Right lobe of liver (tissue), 6 donors: ENCODE data around the gene PALMD. TPM values are rescaled to one million over a fixed set of nuclear protein-coding genes. Genes with fewer than 3 reads are reported as not detected.
A peak's percentile ranks its signal among the peaks of the same experiment; 100 is the strongest.

Source experiments
- ATAC-seq, 4 donors: fragments of 200-7000 bp; cut with Tn5 transposase; one replicate each; pipeline ENCODE4 v1.9.1; 2020; ENCODE audit warnings: mild to moderate bottlenecking in 4 of 4, moderate library complexity in 4 of 4
- DNase-seq, 3 donors: peaks; one replicate each; pipeline ENCODE4 v3.0.0-alpha.2; 2020
- H3K27ac ChIP-seq, 3 donors: fragments of 200-600 bp; one replicate each; pipeline ENCODE4 v1.8.0; 2022
- H3K27me3 ChIP-seq, 2 donors: fragments of 200-600 bp; one replicate each; pipeline ENCODE4 v1.8.0; 2022
- H3K36me3 ChIP-seq, 4 donors: fragments of 200-600 bp; sonication (generic) in 1 of 4; one replicate each; pipeline versions ENCODE4 v1.5.1 to v1.8.0; 2017 to 2022; ENCODE audit warnings: control low read depth in 1 of 4
- H3K4me1 ChIP-seq, 4 donors: fragments of 200-600 bp; sonication (generic) in 1 of 4; one replicate each; pipeline versions ENCODE4 v1.5.1 to v1.8.0; 2017 to 2022; ENCODE audit warnings: control low read depth in 1 of 4
- H3K4me3 ChIP-seq, 3 donors: fragments of 200-600 bp; one replicate each; pipeline ENCODE4 v1.8.0; 2022
- H3K9me3 ChIP-seq, 4 donors: fragments of 200-600 bp; sonication (generic) in 1 of 4; one replicate each; pipeline versions ENCODE4 v1.5.1 to v1.8.0; 2017 to 2022; ENCODE audit warnings: control low read depth in 1 of 4
- POLR2A ChIP-seq: fragments of 450-650 bp; IDR thresholded peaks from one replicate; pipeline ENCODE4 v1.6.1; 2017; ENCODE audit warnings: antibody characterized with exemption, mild to moderate bottlenecking
- WGBS: methylation state at CpG from one replicate; pipeline ENCODE4 v1.1.6; 2018; ENCODE audit warnings: low coverage, low lambda C conversion rate; ENCODE audit not compliant: insufficient coverage; ENCODE audit errors: missing lambda C conversion rate; 5-methylcytosine and 5-hydroxymethylcytosine counted together
- intact Hi-C, 2 donors: fragments of 100-400 bp; cut with DNase I; formaldehyde crosslinking; loops; one replicate each; pipeline versions ENCODE4 v1.11.2 to v1.14.1; 2022
- long read RNA-seq: library from polyadenylated mRNA; unstranded; transcript quantifications from one replicate; pipeline ENCODE4 v2.0.0, GENCODE V29; 2019
- total RNA-seq, 6 experiments: library from RNA; depleted of rRNA in 2 of 6; stranded (reverse); fragments of >200 nt in 2 of 6; fragmentation: NEBNext Ultra II Directional in 3 of 6; extraction: Animal tissue kit (Norgen Biotek cat#: 25700) in 3 of 6; gene quantifications; one replicate each; pipeline versions ENCODE4 v1.1.0 to v1.2.4, GENCODE V29; 2016 to 2023
- TF ChIP-seq, protein P1 (sequence below), 4 donors: fragments of 200-600 bp in 3 of 4; fragments of 450-650 bp in 1 of 4; IDR thresholded peaks; one replicate each; pipeline versions ENCODE4 v1.5.1 to v1.8.0; 2016 to 2022; ENCODE audit warnings: antibody characterized with exemption in 4 of 4, mild to moderate bottlenecking in 2 of 4
- donor health status: DM: no; HTN: yes; CAD: no.
- donor health status: DM: no; HTN: no; CAD: no.
- donor health status: DM: no; HTN: no; CAD: no.
- donor health status: DM: no; HTN: yes; CAD: no.
- donor health status: DM: no; HTN: yes; CAD: no.

PALMD gene, protein sequence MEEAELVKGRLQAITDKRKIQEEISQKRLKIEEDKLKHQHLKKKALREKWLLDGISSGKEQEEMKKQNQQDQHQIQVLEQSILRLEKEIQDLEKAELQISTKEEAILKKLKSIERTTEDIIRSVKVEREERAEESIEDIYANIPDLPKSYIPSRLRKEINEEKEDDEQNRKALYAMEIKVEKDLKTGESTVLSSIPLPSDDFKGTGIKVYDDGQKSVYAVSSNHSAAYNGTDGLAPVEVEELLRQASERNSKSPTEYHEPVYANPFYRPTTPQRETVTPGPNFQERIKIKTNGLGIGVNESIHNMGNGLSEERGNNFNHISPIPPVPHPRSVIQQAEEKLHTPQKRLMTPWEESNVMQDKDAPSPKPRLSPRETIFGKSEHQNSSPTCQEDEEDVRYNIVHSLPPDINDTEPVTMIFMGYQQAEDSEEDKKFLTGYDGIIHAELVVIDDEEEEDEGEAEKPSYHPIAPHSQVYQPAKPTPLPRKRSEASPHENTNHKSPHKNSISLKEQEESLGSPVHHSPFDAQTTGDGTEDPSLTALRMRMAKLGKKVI
- total RNA-seq: 10 to 100 TPM; 15.0 to 21.1 (median 18.2) TPM
- long read RNA-seq, partial matches to known transcripts: 10 of 13 reads
- long read RNA-seq, other reads (novel, unspliced or antisense): 1 of 13 reads

DNA sequence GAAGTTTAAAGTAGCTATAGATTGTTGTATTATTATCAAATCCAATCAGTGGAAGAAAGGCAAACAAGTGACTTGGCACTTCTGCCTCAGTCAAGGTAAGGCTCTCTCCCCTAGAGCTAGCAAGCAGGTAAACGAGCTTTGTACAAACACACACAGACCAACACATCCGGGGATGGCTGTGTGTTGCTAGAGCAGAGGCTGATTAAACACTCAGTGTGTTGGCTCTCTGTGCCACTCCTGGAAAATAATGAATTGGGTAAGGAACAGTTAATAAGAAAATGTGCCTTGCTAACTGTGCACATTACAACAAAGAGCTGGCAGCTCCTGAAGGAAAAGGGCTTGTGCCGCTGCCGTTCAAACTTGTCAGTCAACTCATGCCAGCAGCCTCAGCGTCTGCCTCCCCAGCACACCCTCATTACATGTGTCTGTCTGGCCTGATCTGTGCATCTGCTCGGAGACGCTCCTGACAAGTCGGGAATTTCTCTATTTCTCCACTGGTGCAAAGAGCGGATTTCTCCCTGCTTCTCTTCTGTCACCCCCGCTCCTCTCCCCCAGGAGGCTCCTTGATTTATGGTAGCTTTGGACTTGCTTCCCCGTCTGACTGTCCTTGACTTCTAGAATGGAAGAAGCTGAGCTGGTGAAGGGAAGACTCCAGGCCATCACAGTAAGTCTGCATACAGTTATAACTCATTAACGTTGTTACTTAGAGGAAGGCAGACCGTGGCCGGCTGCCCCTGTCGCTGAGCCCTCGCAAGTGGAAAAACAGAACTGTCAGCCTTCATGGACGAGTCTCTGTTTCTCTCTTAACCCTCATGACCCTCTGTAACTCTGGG lies at the start of gene PALMD:
Gene PALMD (plus strand): TSS at position 415 of the 833 bp plus-strand sequence. CDS start 205 bp downstream, at position 620.
- peaks cover 0 to 34% (median 11%) of the 10 kb centered on the region in 4 donors for H3K4me1 ChIP-seq
- intact Hi-C loops: no loop called here
- no peaks in the 10 kb centered on the region for H3K9me3 ChIP-seq
- TF ChIP-seq, protein P1, sequence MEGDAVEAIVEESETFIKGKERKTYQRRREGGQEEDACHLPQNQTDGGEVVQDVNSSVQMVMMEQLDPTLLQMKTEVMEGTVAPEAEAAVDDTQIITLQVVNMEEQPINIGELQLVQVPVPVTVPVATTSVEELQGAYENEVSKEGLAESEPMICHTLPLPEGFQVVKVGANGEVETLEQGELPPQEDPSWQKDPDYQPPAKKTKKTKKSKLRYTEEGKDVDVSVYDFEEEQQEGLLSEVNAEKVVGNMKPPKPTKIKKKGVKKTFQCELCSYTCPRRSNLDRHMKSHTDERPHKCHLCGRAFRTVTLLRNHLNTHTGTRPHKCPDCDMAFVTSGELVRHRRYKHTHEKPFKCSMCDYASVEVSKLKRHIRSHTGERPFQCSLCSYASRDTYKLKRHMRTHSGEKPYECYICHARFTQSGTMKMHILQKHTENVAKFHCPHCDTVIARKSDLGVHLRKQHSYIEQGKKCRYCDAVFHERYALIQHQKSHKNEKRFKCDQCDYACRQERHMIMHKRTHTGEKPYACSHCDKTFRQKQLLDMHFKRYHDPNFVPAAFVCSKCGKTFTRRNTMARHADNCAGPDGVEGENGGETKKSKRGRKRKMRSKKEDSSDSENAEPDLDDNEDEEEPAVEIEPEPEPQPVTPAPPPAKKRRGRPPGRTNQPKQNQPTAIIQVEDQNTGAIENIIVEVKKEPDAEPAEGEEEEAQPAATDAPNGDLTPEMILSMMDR (IDR thresholded peaks at IDR 0.05): no peak
- TF ChIP-seq POLR2A: peak; percentile 74
- H3K4me3 ChIP-seq: peak within 1 kb of the TSS; percentile 43 to 61 (median 58)
- no peaks in the 10 kb centered on the region for H3K36me3 ChIP-seq
- peak within 1 kb of the TSS; percentile 79 to 87 (median 86) for H3K27ac ChIP-seq
- 5% methylated on average over 15 of the region's 17 CpGs for WGBS
- H3K27me3 ChIP-seq: no peaks in the 10 kb centered on the region
- DNase-seq: peak; percentile 56 to 75 (median 72)
- ATAC-seq: peak; percentile 63 to 81 (median 74)

DNA sequence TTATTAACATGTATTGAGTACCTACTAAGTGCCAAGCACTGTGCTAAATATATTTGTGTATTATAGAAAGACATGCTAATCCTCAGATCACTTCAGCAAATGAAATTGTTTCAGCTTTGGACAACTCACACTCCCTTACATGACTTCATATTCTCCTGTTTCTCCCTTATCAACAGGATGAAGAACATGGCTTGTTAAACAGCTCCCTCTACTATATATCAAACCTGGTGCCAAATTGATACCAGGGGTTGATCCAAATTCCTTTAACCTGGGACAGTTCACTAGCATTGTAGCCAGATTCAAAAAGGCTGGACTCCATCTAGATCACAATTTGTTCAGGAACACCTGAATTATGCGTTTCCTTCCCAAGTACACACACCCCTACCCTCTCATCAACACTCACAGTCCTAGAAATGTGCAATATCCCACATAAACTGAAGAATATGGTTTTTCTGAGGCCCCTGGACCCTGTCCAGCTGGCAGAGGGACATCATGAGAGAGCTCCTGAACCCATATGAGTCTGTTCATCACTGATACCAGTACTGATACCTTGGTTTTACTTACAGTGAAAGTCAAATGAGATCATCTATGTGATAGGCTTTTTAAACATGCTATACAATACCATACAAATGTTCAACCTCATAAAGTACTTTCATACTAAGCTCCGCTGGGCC lies 47.0 kb upstream of the PALMD start:
- Histone ChIP-seq H3K9me3 (no peaks in the 10 kb centered on the region), H3K4me3 (no peak overlapping the region), H3K27me3 (no peaks in the 10 kb centered on the region), H3K36me3 (no peaks in the 10 kb centered on the region), H3K27ac (no peak overlapping the region), H3K4me1 (peaks cover 0 to 3% (median 0%) of the 10 kb centered on the region in 4 donors)
- no peak for DNase-seq
- TF ChIP-seq POLR2A: no peak
- TF ChIP-seq, protein P1 (IDR thresholded peaks at IDR 0.05): no peak
- intact Hi-C loops: no loop called here
- WGBS: 87% methylated on average over 2 of the region's 2 CpGs
- no peak for ATAC-seq

DNA sequence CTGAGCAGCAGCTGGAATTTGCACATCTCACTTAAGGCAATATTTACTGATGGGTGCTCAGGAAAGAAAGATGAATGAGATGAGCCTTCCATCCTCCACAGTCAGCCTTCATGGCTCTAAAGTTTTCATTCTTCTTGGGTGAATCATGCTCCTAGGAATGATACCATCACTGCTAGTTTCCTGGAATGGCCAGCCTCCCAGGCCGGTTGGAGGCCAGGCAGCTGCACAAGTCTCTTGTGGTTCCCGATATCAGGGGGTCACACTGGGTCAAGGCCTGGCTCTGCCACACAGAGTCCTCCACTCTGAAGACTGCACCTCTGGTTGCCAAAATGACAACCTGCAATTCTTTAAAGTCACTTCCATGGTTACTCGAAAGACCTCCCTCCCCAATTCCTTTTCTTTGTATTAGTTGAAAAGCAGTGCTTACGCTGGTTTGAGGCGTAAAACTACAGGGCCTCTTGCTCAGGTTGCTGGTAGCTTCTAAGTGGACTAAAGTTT lies 46.2 kb upstream of the PALMD start:
- Histone ChIP-seq H3K4me3 (no peak overlapping the region), H3K9me3 (no peaks in the 10 kb centered on the region), H3K36me3 (no peaks in the 10 kb centered on the region), H3K27me3 (no peaks in the 10 kb centered on the region), H3K27ac (no peak overlapping the region), H3K4me1 (peaks cover 0 to 9% (median 0%) of the 10 kb centered on the region in 4 donors)
- no peak for ATAC-seq
- DNase-seq: no peak
- intact Hi-C loops: no loop called here
- 80% methylated on average over 3 of the region's 5 CpGs for WGBS
- TF ChIP-seq, protein P1 (IDR thresholded peaks at IDR 0.05): no peak
- no peak for TF ChIP-seq POLR2A

DNA sequence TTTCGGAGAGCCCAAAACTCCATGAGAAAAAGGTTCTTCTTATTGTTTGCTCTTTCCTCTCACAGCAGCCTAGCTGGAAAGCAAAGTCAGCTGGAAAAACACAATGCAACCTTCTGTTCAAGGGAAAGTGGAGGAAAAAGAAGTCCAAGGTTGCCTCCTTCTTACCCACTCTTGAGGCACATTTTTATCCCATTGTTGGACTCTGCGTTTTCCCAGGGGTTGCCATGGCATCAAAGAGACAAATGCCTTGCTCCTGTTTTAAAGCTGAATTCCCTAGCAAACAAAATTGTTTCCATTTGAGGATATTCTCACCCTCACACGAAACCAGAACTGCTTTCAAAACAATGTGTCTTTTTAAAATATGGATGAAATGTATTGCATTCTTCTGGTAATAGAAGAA lies 45.1 kb upstream of the PALMD start:
- no peaks in the 10 kb centered on the region for H3K36me3 ChIP-seq
- no peak overlapping the region for H3K27ac ChIP-seq
- no peaks in the 10 kb centered on the region for H3K9me3 ChIP-seq
- DNase-seq (no peak), ATAC-seq (no peak)
- no peaks in the 10 kb centered on the region for H3K27me3 ChIP-seq
- intact Hi-C loops: no loop called here
- TF ChIP-seq POLR2A: no peak
- 63% methylated on average over 3 of the region's 3 CpGs for WGBS
- no peak overlapping the region for H3K4me3 ChIP-seq
- H3K4me1 ChIP-seq: peaks cover 0 to 9% (median 0%) of the 10 kb centered on the region in 4 donors
